RKO (cell line): ENCODE data around the gene SYTL5.

Experiments
- DNase-seq: peaks from one replicate; pipeline ENCODE4 v3.0.0-alpha.2; 2016; ENCODE audit warnings: low spot score

SYTL5 gene

DNA sequence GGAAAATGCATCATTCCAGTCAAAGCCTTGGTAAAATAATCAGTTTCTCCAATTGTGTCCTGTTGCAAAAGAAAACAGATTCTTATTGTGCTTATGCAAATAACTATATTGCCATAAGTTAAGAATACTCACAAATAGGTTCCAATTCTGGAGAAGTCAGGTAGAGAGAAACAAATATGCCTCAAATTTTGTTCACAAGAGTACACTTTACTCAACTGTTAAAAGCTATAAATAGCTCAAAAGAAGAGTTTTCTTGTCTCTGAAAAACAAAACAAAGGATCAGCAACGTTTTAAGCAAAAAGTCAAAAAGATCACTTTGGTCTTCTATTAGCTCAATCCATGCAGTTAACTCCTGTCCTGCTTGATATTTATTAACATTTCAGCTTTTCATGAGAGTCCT is 21.9 kb downstream of the SYTL5 start:
- no peak for DNase-seq

- peak; percentile 2 for DNase-seq
Observed at GRCh38 chrX:38036466-38036865, 30.1 kb downstream of the SYTL5 start.

DNA sequence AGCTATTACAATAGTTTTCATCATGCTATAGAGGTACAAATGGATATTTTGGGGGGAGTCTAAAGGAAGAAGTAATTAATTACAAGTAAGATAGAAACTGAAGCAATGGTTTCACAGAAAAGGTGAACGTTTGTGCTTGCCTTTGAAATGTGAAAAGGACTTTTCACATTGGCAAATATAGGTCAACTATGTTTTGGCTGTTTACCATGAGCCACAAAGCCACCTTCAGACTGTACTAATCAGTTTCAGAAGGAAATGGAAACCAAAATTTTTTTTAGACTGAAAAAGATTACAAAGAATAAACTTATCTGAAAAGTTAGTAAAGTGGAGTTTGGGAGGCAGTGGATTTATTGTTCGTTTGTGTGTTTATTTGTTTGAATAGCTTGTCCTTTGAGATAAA is 32.1 kb downstream of the SYTL5 start:
- no peak for DNase-seq

- DNase-seq = no peak
Observed at GRCh38 chrX:38041237-38041636, 34.9 kb downstream of the SYTL5 start.

- DNase-seq = no peak
Observed at GRCh38 chrX:38044701-38045100, 38.3 kb downstream of the SYTL5 start.

DNA sequence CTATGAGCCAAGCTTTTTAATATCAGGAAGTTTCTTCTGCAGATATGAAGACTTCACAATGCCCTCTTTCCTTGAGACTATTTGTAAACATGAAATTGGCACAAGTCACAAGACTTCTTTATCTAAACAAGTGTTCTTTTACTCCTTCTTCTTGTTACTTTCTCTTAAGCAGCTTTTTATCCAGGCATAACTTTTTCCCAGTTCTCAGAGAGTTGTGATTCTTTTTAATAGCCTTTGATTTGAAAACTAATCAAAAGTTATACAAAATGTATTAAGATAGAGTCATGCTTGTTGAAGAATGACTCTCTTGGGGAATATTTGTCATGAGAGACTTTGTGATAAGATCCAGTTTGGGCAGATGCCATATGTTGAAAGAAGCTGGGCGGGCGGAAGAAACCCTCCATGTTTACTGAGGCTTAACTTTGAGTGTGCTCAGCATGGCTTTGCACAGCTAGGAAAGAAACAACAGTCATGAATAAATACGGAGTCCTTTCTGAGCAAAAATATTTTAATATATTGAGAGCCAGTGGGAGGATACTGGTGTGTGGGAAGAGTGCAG is 39.3 kb downstream of the SYTL5 start:
- no peak for DNase-seq

GRCh38 chrX:38048886-38049285 is 42.5 kb downstream of the SYTL5 start:
- DNase-seq = no peak

GRCh38 chrX:38050806-38051205 is 44.5 kb downstream of the SYTL5 start:
- no peak for DNase-seq

- peak; percentile 78 for DNase-seq
Observed at GRCh38 chrX:38052096-38052495, 45.7 kb downstream of the SYTL5 start.

GRCh38 chrX:38055170-38055847 is 49.0 kb downstream of the SYTL5 start:
- no peak for DNase-seq

GRCh38 chrX:38060331-38060878 is 54.1 kb downstream of the SYTL5 start:
- no peak for DNase-seq

DNA sequence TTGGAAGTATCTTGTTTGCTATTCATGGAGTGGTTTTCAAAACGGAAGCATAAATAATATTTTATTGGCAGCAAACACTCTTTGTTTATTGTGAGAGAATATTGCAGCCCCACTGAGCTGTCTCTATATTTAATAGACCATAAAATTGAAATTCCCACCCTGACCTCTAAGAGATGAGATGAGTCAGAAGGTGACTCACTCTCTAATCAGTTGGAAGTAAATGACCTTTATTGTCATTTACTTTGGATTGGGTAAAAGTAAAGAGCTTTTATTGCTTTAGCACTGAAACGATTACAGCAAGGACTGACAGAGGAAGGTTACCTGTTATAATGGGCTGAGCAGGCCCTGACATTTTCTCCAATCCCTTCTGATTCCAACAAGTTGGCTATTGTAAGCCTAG is 55.0 kb downstream of the SYTL5 start:
- peak; percentile 41 for DNase-seq

DNA sequence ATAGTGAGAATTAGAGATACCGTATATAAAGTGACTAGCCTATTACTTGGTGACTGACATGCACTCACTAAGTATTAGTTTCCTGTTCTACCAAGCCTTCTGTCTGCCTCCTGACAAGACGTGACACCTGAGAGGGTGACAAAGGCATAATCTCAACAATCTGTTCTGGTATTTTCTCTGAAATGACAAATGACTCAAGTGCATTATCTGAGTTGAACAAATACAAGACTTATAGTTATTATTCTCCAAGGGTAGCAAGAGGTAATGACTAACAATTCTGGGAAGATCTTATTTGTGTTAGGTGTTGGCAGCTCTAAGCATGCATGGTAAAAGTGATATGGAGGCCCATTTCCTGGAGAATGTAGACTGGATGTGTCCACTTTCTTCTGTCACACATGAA is 60.6 kb downstream of the SYTL5 start:
- DNase-seq = no peak

GRCh38 chrX:38069273-38069672 is 62.9 kb downstream of the SYTL5 start:
- DNase-seq = no peak

GRCh38 chrX:38069991-38070390 is 63.6 kb downstream of the SYTL5 start:
- no peak for DNase-seq

DNA sequence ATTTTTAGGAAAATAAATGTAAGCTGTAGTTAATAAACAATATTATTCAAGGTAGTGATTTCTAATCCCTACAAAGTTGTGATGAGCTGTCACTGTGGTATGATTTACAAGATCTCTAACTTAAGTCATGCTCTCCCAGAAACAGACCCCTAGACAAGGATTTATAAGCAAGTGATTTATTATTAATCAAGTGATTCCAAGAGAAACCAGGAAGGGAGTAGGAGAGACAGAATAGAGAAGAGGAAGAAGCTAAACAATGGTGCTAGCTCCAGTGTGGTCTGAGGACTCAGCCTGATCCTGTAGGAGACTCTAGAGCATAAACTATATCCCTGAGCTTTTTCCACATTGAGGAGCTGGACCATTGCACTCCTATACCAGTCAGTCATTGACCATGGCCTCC is 73.1 kb downstream of the SYTL5 start:
- no peak for DNase-seq

GRCh38 chrX:38080808-38081207 is 74.5 kb downstream of the SYTL5 start:
- DNase-seq = no peak

- DNase-seq = no peak
Observed at GRCh38 chrX:38081909-38082308, 75.6 kb downstream of the SYTL5 start.

DNA sequence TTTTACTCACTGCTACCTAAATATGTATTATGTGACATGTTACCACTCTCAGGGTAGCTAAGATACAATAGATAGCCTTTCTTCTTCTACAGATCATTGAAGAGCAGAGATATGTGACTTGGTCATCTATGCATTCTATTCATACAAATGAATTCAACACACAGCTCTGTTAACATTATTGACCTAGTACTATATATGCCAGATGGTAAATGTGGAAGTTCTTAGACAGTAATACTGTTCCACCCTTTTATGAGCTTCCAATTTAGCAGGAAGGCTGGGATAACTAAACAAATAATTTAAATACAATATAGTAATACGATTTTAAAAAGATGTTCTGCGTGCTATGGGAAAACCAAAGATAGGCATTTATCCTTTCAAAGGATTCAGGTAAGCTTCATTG is 76.0 kb downstream of the SYTL5 start:
- no peak for DNase-seq

- no peak for DNase-seq
Observed at GRCh38 chrX:38085813-38086212, 79.5 kb downstream of the SYTL5 start.

DNA sequence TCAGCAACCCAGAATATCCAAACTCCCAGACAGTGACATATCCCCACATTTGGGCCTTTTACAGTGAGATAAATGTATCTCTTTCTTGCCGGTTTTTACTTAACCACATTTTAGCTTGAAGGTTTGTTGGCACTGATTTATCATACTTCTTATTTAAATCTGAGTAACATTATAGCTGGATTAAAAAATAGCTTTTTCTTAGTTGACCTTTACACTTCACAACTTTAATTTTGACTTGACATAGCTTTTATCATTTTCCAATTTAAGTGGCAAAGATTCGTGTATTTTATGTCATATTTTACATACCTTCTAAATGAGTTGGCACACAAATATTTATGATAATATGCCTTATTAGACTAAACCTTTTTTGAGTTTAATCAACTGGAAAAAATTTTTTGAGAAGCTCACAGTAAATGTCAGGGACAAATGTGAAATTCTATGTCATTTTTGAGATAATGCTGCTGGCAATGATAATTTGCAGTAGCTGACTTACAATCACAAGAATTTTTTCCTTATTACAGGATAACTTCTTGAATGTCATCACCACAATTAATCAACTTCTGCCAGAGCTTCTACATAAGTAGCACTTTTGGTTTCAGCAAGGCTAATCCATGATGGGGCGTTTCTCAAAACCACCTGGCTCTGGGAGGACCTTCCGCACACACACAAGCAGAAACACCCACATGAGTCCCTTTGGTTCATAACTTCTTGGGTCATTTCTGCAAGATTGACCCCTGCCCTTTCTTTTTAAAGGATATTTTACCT is 80.3 kb downstream of the SYTL5 start:
- no peak for DNase-seq

DNA sequence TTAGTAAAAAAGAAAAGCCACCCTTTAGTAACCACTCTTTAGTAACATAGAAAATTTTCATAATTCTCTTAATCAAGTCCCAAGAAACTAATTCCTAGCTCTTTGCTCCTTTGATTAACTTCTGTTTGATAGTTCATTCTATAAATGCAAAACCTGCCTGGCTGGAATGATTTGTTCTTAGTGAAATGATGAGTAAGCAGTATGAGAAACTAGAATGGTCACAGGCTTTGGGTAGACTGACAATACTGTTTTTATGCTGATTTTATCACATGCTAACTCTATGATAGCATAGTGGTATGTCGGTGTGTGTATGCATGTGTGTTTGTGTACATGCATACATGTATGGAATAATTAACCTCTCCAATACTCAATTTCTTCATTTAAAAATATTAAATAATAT is 81.2 kb downstream of the SYTL5 start:
- DNase-seq = no peak
